Midbrain (tissue), 1 donor: ENCODE data around the gene AIDA.
"Not testable (repeated sequence)": the region's sequence is repeated elsewhere in the genome, so short reads cannot be mapped to it uniquely, and the experiment has no call there.

Source experiments
- DNase-seq: peaks from one replicate; lab custom pipeline; 2025; lab: John Stamatoyannopoulos, UW

Gene AIDA

GRCh38 chr1:222712253-222713090 lies at the start of gene AIDA, which contains the start of gene BROX:
Gene AIDA, minus strand, starts transcription at chr1:222712491. Its CDS starts 174 bp downstream, at chr1:222712317.
Gene BROX, plus strand, starts transcription at chr1:222712564. Its CDS starts 3,136 bp downstream, at chr1:222715700.
- peak; percentile 95 for DNase-seq

DNA sequence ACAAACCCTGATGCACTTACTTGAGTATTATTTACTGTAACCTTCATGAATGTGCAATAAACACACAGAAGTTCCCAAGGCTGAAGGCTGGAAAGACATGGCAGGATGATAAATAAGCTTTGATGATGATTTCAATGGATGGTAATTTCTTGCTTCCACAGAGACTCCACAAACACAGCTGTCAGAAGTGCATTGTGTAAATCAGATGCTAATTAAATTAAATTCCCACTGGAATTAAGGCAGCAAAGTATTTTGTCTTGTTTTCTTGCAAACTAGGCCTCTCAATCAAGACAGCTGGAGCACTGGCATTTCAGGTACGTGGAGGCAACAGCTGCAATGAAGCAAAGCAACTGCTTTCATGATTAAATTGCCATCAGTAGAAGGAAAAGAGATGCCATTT lies 48.8 kb upstream of the AIDA start:
- DNase-seq, result no peak

GRCh38 chr1:222759451-222760035 lies 47.3 kb upstream of the AIDA start:
- no peak for DNase-seq

DNA sequence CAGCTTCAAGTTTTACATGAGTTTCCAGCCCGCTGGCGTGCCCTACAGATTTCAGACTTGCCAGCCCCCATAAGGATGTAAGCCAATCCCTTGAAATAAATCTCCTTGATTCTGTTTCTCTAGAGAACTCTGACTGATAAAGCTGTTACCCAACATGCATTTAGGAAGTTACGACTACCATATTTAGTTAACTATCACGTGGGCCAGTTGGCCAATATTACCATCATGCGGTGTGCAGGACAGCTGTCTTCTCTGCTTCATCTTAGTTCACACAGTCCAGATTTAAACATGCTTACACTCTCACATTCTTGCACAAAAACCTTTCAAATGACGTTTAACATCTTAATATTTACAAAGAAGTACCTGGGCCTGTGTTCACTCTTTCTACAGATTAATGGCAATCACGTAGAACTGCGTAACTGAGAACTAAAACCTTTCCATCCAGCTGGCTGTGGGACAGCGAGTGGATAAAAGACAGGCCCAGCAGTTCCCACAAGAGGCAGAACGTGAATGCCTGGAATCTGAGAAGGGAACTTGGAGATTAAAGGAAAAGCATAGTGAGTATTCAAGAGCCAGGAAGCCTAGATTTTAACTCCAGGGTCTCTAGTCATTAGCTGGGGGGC lies 45.5 kb upstream of the AIDA start:
- DNase-seq, result no peak

DNA sequence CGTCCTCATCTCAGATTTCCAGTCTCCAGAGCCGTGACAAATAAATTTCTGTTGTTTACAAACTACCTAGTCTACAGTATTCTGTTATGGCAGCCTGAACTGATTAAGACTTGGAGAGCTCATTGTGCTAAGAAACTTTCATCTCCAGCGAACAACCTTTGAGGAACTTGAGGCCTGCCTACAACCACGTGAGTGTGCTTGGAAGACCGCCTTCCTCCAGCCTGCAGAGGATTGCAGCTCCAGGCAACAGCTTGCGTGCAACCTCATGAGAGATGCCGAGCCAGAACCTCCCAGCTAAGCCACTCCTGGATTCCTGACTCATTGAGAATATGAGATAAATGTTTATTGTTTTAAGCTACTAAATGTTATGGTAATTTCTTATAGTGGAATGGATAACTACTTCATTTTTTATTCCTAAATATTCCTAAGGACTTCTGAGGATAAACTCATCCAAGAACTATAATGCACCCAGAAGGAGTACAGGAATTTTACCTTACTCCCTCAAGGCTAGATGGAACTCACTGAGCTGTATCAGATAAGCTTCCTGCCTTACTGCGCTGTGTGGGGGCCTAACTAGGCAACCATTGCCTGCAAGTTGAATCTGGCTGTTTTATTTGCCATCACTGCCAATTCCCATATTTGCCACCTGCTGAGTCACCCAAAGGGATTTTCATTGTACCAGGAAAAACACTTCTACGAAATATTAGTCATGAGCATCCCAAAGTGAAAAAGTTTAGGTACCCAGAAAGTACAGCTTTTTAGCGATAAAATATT lies 42.3 kb upstream of the AIDA start:
- DNase-seq, result peak; percentile 24

- no peak for DNase-seq
These were observed 39.0 kb upstream of the AIDA start for GRCh38 chr1:222751255-222751654.

DNA sequence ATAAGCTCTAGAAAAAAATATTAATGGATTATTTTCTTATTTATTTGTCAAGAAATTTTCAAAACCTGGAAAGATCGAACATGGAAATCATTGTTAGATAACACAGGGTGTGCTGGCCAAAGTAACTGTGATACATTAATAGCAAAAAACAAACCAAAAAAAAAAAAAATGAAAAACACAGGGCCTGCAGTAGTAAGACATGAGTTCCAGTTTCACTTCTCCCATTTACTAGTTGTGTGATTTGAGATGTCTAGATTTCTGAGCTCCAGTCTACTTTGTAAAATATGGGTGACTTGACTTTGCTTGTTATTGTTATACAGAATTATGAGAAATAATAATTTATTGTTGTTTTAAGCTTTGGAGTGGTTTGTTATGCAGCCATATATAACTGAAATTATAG lies 38.4 kb upstream of the AIDA start:
- no peak for DNase-seq

DNA sequence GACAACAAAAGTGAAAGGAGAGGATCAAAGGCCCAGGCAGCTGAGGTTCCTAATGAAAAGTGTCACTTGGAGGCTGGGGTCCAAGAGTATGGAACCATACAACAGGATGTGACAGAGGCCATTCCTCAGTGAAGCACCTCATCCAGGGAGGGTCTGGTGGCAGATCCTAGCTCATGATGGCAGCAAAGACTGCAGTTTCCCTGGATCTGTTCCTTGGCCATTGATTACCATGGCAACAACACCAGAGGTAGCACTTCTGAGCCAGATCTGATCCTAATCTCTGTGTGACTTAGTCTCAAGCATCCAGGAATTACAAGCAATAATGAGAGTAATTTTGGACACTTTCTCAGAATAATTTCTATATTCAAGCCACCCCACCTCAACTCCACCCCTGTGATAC lies 37.6 kb upstream of the AIDA start:
- no peak for DNase-seq

DNA sequence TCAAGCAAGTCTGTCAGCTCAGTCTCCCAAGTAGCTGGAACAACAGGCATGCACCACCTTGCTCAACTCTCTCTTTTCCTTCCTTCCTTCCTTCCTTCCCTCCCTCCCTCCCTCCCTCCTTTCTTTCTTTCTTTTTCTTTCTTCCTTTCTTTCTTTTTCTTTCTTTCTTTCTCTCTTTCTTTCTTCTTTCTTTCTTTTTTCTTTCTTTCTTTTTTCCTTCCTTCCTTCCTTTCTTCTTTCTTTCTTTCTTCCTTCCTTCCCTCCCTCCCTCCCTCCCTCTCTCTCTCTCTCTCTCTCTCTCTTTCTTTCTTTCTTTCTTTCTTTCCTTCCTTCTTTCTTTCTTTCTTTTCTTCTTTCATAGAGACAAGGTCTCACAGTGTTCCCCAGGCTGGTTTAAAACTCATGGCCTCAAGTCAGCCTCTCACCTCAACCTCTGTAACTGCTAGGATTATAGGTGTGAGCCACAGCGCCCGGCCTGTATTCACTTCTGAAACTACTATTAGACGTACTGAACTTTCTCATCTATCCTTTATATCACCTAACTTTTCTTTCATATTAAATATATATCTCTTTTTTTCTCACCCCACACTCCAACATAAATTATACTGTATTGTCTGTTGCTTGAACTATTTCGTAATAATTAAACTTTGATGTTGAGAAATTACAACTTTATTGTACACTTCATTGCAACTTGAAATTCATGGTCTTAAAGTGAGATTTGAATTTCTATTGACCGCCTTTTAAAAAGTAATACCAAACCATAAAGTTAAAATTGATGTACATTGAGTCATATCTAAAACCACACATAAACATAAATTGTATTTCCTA lies 29.6 kb upstream of the AIDA start:
- DNase-seq, result not testable (repeated sequence)

- no peak for DNase-seq
These were observed 27.6 kb upstream of the AIDA start for GRCh38 chr1:222739929-222740328.

DNA sequence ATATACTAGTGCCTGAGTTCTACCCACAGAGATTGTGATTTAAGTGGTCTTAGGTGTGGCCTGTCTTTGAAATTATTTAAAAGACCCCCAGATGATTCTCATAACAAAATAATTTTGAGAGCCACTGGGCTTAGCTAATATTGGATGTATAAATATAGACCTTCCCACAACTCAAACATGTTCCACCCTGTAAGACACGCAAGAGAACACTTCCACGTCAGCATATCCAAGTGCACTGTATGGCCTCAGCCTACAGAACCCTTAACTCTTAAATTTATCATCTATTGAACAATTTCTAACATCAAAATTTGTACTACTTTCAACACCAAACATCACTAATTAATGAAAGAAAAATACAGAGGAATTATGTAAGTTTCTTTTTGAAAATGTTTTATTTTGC lies 27.2 kb upstream of the AIDA start:
- DNase-seq, result no peak

GRCh38 chr1:222736972-222737371 lies 24.7 kb upstream of the AIDA start, which contains the start of gene FAM177B:
Gene FAM177B, plus strand, starts transcription at chr1:222737202. Its CDS starts 9,344 bp downstream, at chr1:222746546.
- no peak for DNase-seq

- DNase-seq, result no peak
These were observed 24.2 kb upstream of the AIDA start for GRCh38 chr1:222736470-222736869.

DNA sequence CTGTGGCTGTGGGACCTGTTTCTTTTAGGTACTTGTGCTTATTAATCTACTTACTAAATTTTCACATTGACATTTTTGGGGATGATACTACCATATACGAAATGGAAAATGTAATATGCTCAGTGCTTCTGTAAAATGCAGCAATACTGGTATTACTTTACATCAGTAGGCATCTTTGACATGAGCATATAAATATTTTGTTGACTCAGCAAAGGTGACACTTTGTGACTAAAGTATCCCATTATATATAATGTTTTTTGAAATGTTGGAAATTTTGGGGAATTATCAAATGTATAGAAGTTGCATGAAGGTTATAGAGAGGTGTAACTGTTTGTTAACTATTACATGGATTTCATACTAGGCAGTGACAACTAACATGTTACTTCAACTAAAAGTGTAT lies 22.4 kb upstream of the AIDA start:
- DNase-seq, result no peak

DNA sequence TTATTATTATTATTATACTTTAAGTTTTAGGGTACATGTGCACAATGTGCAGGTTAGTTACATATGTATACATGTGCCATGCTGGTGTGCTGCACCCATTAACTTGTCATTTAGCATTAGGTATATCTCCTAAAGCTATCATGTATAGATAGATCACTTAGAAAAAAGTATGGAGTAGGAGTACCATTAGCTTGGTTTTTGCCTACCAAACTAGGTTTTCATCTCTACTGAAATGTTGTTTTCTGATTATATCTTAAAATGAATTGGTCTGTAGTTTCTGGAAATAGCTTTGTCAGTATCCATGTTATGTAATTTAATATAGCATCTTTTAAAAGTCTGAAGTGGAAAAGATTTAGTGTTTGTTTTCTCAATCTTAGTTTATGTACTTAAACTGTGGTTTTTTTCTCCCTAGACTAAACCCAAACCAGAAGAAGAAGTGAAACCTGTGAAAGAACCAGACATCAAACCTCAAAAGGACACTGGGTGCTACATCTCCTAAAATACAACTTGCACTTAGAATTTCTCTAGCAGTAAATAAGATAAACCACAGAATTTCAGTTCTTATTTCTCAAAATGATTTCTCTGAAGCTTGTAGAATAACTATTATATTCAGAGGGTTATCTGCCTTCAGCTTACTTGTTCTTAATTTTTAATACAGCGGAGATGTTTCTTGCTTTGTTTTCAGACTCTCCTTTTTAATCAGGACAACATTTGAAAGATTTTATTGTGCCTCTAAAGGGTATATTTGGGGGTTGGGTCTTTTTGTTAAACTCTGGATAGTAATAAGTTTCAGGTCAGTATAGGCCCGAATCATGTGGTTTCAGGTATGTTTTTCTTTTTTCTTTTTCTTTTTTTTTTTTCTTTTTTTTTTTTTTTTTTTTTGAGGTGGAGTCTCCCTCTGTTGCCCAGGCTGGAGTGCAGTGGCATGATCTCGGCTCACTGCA lies 20.2 kb upstream of the AIDA start:
- no peak for DNase-seq

GRCh38 chr1:222730866-222731265 lies 18.6 kb upstream of the AIDA start:
- DNase-seq, result no peak

- peak; percentile 43 for DNase-seq
These were observed 16.5 kb upstream of the AIDA start for GRCh38 chr1:222728746-222729145.

GRCh38 chr1:222716393-222716792 lies 4.1 kb upstream of the AIDA start:
- no peak for DNase-seq

DNA sequence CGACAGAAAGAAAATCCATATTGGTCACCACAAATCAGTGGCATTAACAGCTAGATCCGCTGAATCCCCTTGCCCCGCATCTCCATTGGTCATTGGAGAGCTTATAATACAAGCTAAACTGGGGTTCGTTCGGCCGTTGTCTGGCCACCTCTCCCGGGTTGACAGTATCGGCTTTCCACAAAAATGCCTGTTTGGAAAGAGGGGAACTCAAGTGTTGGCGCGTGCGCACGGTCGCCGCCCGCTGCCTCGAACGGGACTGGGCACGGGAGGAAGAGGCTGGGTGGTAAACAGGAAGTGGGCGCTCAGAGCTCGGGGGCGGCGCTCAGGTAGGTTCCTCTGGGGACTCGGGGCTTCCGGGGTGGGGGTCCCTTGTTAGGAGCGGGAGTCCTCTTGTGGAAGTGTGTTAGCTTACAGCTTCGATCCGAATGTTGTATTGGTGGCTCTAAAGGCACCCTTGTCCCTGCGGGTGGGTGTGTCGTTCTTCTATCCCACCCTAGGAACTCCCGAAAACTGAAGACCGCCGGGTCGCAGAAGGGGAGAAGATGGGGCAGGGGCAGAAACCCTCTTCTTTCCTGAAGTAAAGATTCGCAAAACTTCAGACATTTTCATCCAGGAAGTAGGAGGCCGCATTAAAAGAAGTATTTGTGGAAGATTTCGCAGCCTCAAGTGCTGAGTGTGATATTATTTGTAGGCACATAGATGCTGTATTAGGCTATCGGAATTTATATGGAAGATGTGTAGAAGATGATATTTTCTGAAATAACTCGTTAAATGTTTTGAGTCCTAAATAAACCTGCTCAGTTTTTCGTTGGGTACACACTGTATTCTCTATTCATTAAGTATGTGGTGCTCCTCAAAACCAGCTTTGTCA lies 1.0 kb upstream of the AIDA start:
- peak; percentile 96 for DNase-seq
